Measurements from ENCODE around the gene MORN4. TPM values are rescaled to one million over a fixed set of nuclear protein-coding genes. Genes with fewer than 3 reads are reported as not detected.

The MORN4 gene
- total and polyA plus RNA-seq, 7 donors: 1.8 to 5.6 (median 3.9) TPM

DNA sequence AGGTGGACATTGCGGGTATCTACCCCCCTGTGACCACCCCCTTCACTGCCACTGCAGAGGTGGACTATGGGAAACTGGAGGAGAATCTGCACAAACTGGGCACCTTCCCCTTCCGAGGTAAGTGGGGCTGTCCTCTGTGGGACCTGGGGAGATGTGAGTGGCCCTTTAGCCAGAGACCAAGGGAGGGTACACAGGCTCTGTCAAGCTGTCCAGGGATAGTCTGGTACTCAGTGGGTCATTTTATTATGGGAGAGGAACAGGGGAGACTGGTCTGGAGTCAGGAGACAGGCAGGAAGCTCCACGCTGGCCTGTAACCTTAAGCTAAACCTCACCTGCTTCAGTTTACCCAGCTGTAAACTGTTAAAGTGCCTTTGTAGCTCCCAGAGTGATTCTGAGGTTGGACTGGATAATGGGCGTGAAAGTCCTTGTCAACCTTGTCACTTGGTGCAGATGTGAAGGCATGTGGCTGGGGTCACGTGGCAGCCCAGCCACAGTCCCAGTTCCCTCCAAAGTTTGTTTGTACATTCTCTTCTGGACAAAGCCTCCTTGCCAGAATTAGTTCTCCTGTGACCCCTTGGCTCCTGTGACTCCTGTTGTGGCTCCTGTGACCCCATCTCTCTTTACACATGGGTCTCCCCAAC lies 48.4 kb downstream of the MORN4 start:
- H3K27ac ChIP-seq: peak overlapping the region; percentile 69
- peak in 1 of 2 donors; percentile 57 for DNase-seq

DNA sequence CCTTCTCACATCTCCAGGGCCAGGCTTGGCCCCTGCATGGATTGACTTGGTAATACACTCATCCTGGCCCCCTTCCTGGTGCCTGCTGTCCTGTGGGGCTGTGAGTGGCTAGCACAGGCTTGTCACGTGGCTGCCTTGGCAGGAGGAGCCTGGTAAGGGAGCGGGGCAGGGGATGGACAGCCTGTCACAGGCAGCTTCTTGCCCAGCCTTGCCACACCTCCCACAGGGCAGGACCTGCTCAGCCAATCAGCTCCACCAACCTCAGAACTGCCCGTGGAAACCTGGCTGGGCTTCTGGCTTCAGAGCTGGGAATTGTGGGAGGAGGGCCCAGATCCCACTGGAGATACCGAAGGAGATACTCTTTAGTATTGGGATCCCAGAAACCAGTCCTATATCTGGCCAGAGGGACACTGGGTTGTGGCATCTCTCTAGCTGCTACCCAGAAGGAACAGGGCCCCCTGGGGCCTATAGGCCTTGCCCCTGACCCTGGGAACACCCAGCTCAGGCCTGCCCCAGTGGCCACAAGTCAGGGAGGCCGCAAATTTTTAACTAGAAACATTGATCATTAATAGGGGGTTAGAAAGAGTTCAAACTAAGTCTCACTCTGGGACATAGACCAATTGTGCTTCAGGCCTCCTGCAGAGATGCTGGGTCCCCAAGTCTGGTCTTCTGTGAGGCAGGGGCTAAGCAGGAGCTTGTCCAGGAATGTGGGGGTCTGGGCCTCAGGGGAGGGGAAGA lies 49.1 kb downstream of the MORN4 start, which contains the start of gene HOGA1:
Gene HOGA1 (plus strand): TSS at position 330 of the 738 bp plus-strand sequence. CDS start 315 bp downstream, at position 645.
- intact Hi-C loops (cut with DNase I): no loop called here
- TF ChIP-seq, protein P1, sequence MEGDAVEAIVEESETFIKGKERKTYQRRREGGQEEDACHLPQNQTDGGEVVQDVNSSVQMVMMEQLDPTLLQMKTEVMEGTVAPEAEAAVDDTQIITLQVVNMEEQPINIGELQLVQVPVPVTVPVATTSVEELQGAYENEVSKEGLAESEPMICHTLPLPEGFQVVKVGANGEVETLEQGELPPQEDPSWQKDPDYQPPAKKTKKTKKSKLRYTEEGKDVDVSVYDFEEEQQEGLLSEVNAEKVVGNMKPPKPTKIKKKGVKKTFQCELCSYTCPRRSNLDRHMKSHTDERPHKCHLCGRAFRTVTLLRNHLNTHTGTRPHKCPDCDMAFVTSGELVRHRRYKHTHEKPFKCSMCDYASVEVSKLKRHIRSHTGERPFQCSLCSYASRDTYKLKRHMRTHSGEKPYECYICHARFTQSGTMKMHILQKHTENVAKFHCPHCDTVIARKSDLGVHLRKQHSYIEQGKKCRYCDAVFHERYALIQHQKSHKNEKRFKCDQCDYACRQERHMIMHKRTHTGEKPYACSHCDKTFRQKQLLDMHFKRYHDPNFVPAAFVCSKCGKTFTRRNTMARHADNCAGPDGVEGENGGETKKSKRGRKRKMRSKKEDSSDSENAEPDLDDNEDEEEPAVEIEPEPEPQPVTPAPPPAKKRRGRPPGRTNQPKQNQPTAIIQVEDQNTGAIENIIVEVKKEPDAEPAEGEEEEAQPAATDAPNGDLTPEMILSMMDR (IDR thresholded peaks at IDR 0.05): no peak
- peak within 1 kb of the TSS; percentile 2 for H3K4me3 ChIP-seq

More for the DNA sequence above, 48.4 kb downstream of the MORN4 start:
- H3K36me3 ChIP-seq (ENCODE audit: insufficient read depth in 1 of 2, low read depth in 1 of 2): peaks cover 0 to 29% of the 10 kb centered on the region in 2 donors
- intact Hi-C loops (cut with DNase I): no loop called here
- TF ChIP-seq, protein P1 (IDR thresholded peaks at IDR 0.05): no peak
- H3K4me3 ChIP-seq: no peak overlapping the region
- H3K27me3 ChIP-seq (ENCODE audit: insufficient read depth in 3 of 3, low read length in 2 of 3): no peaks in the 10 kb centered on the region
- peak; percentile 0 to 21 (median 10) for ATAC-seq
- 62 to 81% (median 69%) methylated on average over 5 of the region's 5 CpGs for WGBS, 3 donors
- H3K4me1 ChIP-seq: peaks cover 24% of the 10 kb centered on the region
- H3K9me3 ChIP-seq: no peaks in the 10 kb centered on the region

DNA sequence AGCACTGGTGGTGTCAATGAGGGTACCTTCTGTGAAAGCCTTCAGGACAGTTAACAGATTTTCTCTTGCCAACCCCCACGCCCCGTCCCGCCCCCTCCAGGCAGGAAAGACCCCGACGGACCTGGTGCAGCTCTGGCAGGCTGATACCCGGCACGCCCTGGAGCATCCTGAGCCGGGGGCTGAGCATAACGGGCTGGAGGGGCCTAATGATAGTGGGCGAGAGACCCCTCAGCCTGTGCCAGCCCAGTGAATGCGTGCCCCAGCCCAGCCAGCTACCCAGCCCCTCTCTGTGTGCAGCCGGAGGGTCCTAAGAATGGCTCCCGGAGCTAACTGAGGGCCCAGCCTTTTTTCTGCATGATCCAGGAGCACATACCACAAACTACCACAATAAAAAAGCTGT lies 49.8 kb downstream of the MORN4 start:
- Histone ChIP-seq H3K27ac (peak overlapping the region; percentile 61), H3K9me3 (no peaks in the 10 kb centered on the region), H3K4me1 (peaks cover 24% of the 10 kb centered on the region), H3K27me3 (ENCODE audit: insufficient read depth in 3 of 3, low read length in 2 of 3) (no peaks in the 10 kb centered on the region), H3K36me3 (ENCODE audit: insufficient read depth in 1 of 2, low read depth in 1 of 2) (peaks cover 0 to 44% of the 10 kb centered on the region in 2 donors), H3K4me3 (no peak overlapping the region)
- peak in 1 of 2 donors; percentile 56 for DNase-seq
- TF ChIP-seq, protein P1 (IDR thresholded peaks at IDR 0.05): no peak
- peak in 2 of 4 donors; percentile 0 to 1 for ATAC-seq
- intact Hi-C loops (cut with DNase I): no loop called here
- WGBS, 3 donors: 82 to 85% (median 82%) methylated on average over 13 of the region's 13 CpGs

More for the DNA sequence above, 49.1 kb downstream of the MORN4 start, which contains the start of gene HOGA1:
- DNase-seq: peak; percentile 90 to 96
- Histone ChIP-seq H3K9me3 (no peaks in the 10 kb centered on the region), H3K27me3 (ENCODE audit: insufficient read depth in 3 of 3, low read length in 2 of 3) (no peaks in the 10 kb centered on the region), H3K4me1 (peaks cover 24% of the 10 kb centered on the region), H3K27ac (peak within 1 kb of the TSS; percentile 69), H3K36me3 (ENCODE audit: insufficient read depth in 1 of 2, low read depth in 1 of 2) (peaks cover 0 to 36% of the 10 kb centered on the region in 2 donors)
- WGBS, 3 donors: 23 to 37% (median 28%) methylated on average over 5 of the region's 5 CpGs
- peak; percentile 75 to 96 (median 76) for ATAC-seq

DNA sequence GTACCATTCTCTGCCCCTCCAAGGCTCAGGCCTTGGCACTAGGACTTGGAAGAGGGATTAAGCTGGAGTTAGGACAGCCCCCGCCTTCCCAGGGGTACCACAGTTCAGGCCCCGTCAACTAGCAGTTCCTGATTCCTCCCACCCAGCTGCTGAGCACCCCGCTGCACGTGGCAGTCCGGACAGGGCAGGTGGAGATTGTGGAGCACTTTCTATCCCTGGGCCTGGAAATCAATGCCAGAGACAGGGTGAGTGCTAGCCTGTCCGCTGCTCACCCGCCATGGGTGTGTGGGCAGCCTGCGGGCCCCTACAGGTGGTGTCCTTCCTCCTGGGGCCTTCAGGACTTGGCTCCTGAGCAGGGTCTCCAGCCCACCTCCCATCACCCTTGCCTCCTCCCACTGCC lies 51.1 kb downstream of the MORN4 start:
- no peak for ATAC-seq
- no peak overlapping the region for H3K27ac ChIP-seq
- intact Hi-C loops (cut with DNase I): no loop called here

More for the DNA sequence above, 51.1 kb downstream of the MORN4 start:
- H3K36me3 ChIP-seq (ENCODE audit: insufficient read depth in 1 of 2, low read depth in 1 of 2): peaks cover 0 to 56% of the 10 kb centered on the region in 2 donors
- no peaks in the 10 kb centered on the region for H3K9me3 ChIP-seq
- peak in 1 of 2 donors; percentile 53 for DNase-seq
- H3K4me1 ChIP-seq: peaks cover 28% of the 10 kb centered on the region
- TF ChIP-seq, protein P1 (IDR thresholded peaks at IDR 0.05): no peak
- no peak overlapping the region for H3K4me3 ChIP-seq
- H3K27me3 ChIP-seq (ENCODE audit: insufficient read depth in 3 of 3, low read length in 2 of 3): no peaks in the 10 kb centered on the region
- 80 to 94% (median 84%) methylated on average over 8 of the region's 8 CpGs for whole genome bisulfite sequencing, 3 donors
